Trophoblast cell (in vitro differentiated cells and primary cell): ENCODE data around the gene KRTAP5-7.

Source experiments
- DNase-seq, 2 donors: peaks; one replicate each; pipeline ENCODE4 v3.0.0-alpha.2; 2016
- H2AFZ ChIP-seq: 2 replicates; pipeline ENCODE4 v1.6.1; 2013; ENCODE audit warnings: low read length, moderate library complexity, mild to moderate bottlenecking; ENCODE audit not compliant: insufficient read depth, poor library complexity
- H2AK5ac ChIP-seq: 2 replicates; pipeline ENCODE4 v1.6.1; 2013; ENCODE audit warnings: mild to moderate bottlenecking, low read length
- H2BK120ac ChIP-seq: 2 replicates; pipeline ENCODE4 v1.6.1; 2013; ENCODE audit warnings: low read length, mild to moderate bottlenecking, moderate library complexity; ENCODE audit not compliant: insufficient read depth, poor library complexity
- H2BK12ac ChIP-seq: 2 replicates; pipeline ENCODE4 v1.6.1; 2013; ENCODE audit warnings: mild to moderate bottlenecking, low read length, moderate library complexity
- H2BK5ac ChIP-seq: 2 replicates; pipeline ENCODE4 v1.6.1; 2013; ENCODE audit warnings: low read length, low read depth, moderate library complexity, mild to moderate bottlenecking; ENCODE audit not compliant: poor library complexity
- H3K14ac ChIP-seq: 2 replicates; pipeline ENCODE4 v1.6.1; 2013; ENCODE audit warnings: mild to moderate bottlenecking, low read length
- H3K18ac ChIP-seq: 2 replicates; pipeline ENCODE4 v1.6.1; 2013; ENCODE audit warnings: mild to moderate bottlenecking, low read length
- H3K23ac ChIP-seq: 2 replicates; pipeline ENCODE4 v1.6.1; 2013; ENCODE audit warnings: low read length
- H3K27ac ChIP-seq: 2 replicates; pipeline ENCODE4 v1.5.1; 2013; ENCODE audit warnings: low read depth, mild to moderate bottlenecking, inconsistent platforms, low read length, moderate library complexity
- H3K27me3 ChIP-seq: 2 replicates; pipeline ENCODE4 v1.6.1; 2013; ENCODE audit warnings: inconsistent platforms, mild to moderate bottlenecking, low read length, moderate library complexity; ENCODE audit not compliant: insufficient read depth
- H3K36me3 ChIP-seq, 2 experiments: 1 replicate in 1 of 2; 2 replicates in 1 of 2; pipeline ENCODE4 v1.6.1; 2013; ENCODE audit warnings: low read length in 2 of 2, mild to moderate bottlenecking in 2 of 2, moderate library complexity in 1 of 2; ENCODE audit not compliant: insufficient read depth in 2 of 2, control insufficient read depth in 1 of 2
- H3K4ac ChIP-seq: 2 replicates; pipeline ENCODE4 v1.6.1; 2013; ENCODE audit warnings: low read depth, mild to moderate bottlenecking, low read length, moderate library complexity
- H3K4me1 ChIP-seq, 2 experiments: 1 replicate in 1 of 2; 2 replicates in 1 of 2; pipeline ENCODE4 v1.6.1; 2013; ENCODE audit warnings: low read length in 2 of 2, mild to moderate bottlenecking in 2 of 2, moderate library complexity in 1 of 2; ENCODE audit not compliant: insufficient read depth in 2 of 2, control insufficient read depth in 1 of 2
- H3K4me2 ChIP-seq: 2 replicates; pipeline ENCODE4 v1.6.1; 2013; ENCODE audit warnings: inconsistent platforms, mild to moderate bottlenecking, low read length, moderate library complexity
- H3K4me3 ChIP-seq: 2 replicates; pipeline ENCODE4 v1.5.1; 2013; ENCODE audit warnings: mild to moderate bottlenecking, low read depth, low read length, inconsistent platforms
- H3K79me1 ChIP-seq: one replicate; pipeline ENCODE4 v1.6.1; 2013; ENCODE audit warnings: low read length
- H3K79me2 ChIP-seq: 2 replicates; pipeline ENCODE4 v1.6.1; 2013; ENCODE audit warnings: low read length, mild to moderate bottlenecking; ENCODE audit not compliant: control insufficient read depth, insufficient read depth, poor library complexity
- H3K9ac ChIP-seq: 2 replicates; pipeline ENCODE4 v1.6.1; 2013; ENCODE audit warnings: mild to moderate bottlenecking, low read length
- H3K9me3 ChIP-seq: 2 replicates; pipeline ENCODE4 v1.6.1; 2013; ENCODE audit warnings: low read depth, mild to moderate bottlenecking, control low read depth, inconsistent platforms, low read length; ENCODE audit not compliant: insufficient read depth
- H4K12ac ChIP-seq: 2 replicates; pipeline ENCODE4 v1.6.1; 2013; ENCODE audit warnings: low read depth, mild to moderate bottlenecking, low read length, moderate library complexity
- H4K8ac ChIP-seq: 2 replicates; pipeline ENCODE4 v1.6.1; 2013; ENCODE audit warnings: low read depth, mild to moderate bottlenecking, low read length, moderate library complexity
- H4K91ac ChIP-seq: one replicate; pipeline ENCODE4 v1.6.1; 2013; ENCODE audit warnings: low read depth, mild to moderate bottlenecking, low read length, moderate library complexity
- WGBS: extraction: QIAGEN DNeasy Blood & Tissue Kit; methylation state at CpG from one replicate; pipeline ENCODE4 v1.1.7; 2013; ENCODE audit warnings: missing lambda C conversion rate; ENCODE audit not compliant: insufficient read length, insufficient coverage; ENCODE audit errors: extremely low coverage; 5-methylcytosine and 5-hydroxymethylcytosine counted together

Gene KRTAP5-7

GRCh38 chr11:71499125-71499524, 27.9 kb upstream of the KRTAP5-7 start:
- Histone ChIP-seq H3K27me3 (no peaks in the 10 kb centered on the region), H2AFZ (no peak overlapping the region), H3K79me1 (no peaks in the 10 kb centered on the region), H2AK5ac (no peak overlapping the region), H3K4me3 (no peak overlapping the region), H3K23ac (no peak overlapping the region), H2BK12ac (no peak overlapping the region), H3K18ac (no peak overlapping the region), H3K36me3 (peaks cover 46 to 61% of the 10 kb centered on the region in 2 experiments), H3K79me2 (no peaks in the 10 kb centered on the region), H2BK120ac (no peak overlapping the region), H3K4me2 (no peak overlapping the region), H3K4ac (no peak overlapping the region), H4K12ac (no peak overlapping the region), H3K27ac (no peak overlapping the region), H3K4me1 (no peaks in the 10 kb centered on the region), H4K8ac (no peak overlapping the region), H3K14ac (no peak overlapping the region), H2BK5ac (no peak overlapping the region), H3K9ac (no peak overlapping the region), H4K91ac (no peak overlapping the region), H3K9me3 (peaks cover 4% of the 10 kb centered on the region)
- no CpG with 5 or more reads among the region's 13 CpGs for WGBS
- no peak for DNase-seq

- no peaks in the 10 kb centered on the region for H3K27me3 ChIP-seq
- no peak overlapping the region for H2AK5ac ChIP-seq
- H3K18ac ChIP-seq: no peak overlapping the region
- H3K4me3 ChIP-seq: no peak overlapping the region
- H2BK120ac ChIP-seq: no peak overlapping the region
- no peak overlapping the region for H4K91ac ChIP-seq
- DNase-seq: no peak
- no peak overlapping the region for H2AFZ ChIP-seq
- H4K8ac ChIP-seq: no peak overlapping the region
- H3K36me3 ChIP-seq: peaks cover 45 to 59% of the 10 kb centered on the region in 2 experiments
- H3K4ac ChIP-seq: no peak overlapping the region
- no peak overlapping the region for H2BK5ac ChIP-seq
- no peaks in the 10 kb centered on the region for H3K79me2 ChIP-seq
- no peaks in the 10 kb centered on the region for H3K4me1 ChIP-seq
- no peak overlapping the region for H4K12ac ChIP-seq
- H3K9ac ChIP-seq: no peak overlapping the region
- H3K27ac ChIP-seq: no peak overlapping the region
- no peak overlapping the region for H3K23ac ChIP-seq
- no peak overlapping the region for H3K4me2 ChIP-seq
- peaks cover 4% of the 10 kb centered on the region for H3K9me3 ChIP-seq
- no peaks in the 10 kb centered on the region for H3K79me1 ChIP-seq
- H2BK12ac ChIP-seq: no peak overlapping the region
- no peak overlapping the region for H3K14ac ChIP-seq
- no CpG with 5 or more reads among the region's 6 CpGs for WGBS
Observed at GRCh38 chr11:71499546-71499945, 27.5 kb upstream of the KRTAP5-7 start.

GRCh38 chr11:71500601-71501021, 26.5 kb upstream of the KRTAP5-7 start:
- H3K9ac ChIP-seq: no peak overlapping the region
- H3K27ac ChIP-seq: no peak overlapping the region
- no peak overlapping the region for H4K8ac ChIP-seq
- H3K9me3 ChIP-seq: peaks cover 4% of the 10 kb centered on the region
- H4K91ac ChIP-seq: no peak overlapping the region
- H2BK120ac ChIP-seq: no peak overlapping the region
- no peak overlapping the region for H3K23ac ChIP-seq
- H2BK5ac ChIP-seq: no peak overlapping the region
- H3K36me3 ChIP-seq: peaks cover 42 to 56% of the 10 kb centered on the region in 2 experiments
- no peak overlapping the region for H4K12ac ChIP-seq
- H3K79me1 ChIP-seq: no peaks in the 10 kb centered on the region
- no peak overlapping the region for H2AFZ ChIP-seq
- H2BK12ac ChIP-seq: no peak overlapping the region
- no CpG with 5 or more reads among the region's 6 CpGs for WGBS
- DNase-seq: no peak
- no peaks in the 10 kb centered on the region for H3K4me1 ChIP-seq
- H3K4me2 ChIP-seq: no peak overlapping the region
- H3K14ac ChIP-seq: no peak overlapping the region
- no peak overlapping the region for H3K4me3 ChIP-seq
- H3K27me3 ChIP-seq: no peaks in the 10 kb centered on the region
- H3K18ac ChIP-seq: no peak overlapping the region
- H2AK5ac ChIP-seq: no peak overlapping the region
- no peaks in the 10 kb centered on the region for H3K79me2 ChIP-seq
- no peak overlapping the region for H3K4ac ChIP-seq

GRCh38 chr11:71501071-71501985, 25.7 kb upstream of the KRTAP5-7 start:
- WGBS: no CpG with 5 or more reads among the region's 30 CpGs
- Histone ChIP-seq H3K27me3 (no peaks in the 10 kb centered on the region), H2AK5ac (no peak overlapping the region), H3K4me2 (no peak overlapping the region), H4K12ac (no peak overlapping the region), H2BK120ac (no peak overlapping the region), H3K9ac (no peak overlapping the region), H3K4me3 (no peak overlapping the region), H3K79me2 (no peaks in the 10 kb centered on the region), H3K79me1 (no peaks in the 10 kb centered on the region), H2BK5ac (no peak overlapping the region), H3K23ac (no peak overlapping the region), H3K27ac (no peak overlapping the region), H4K8ac (no peak overlapping the region), H2AFZ (no peak overlapping the region), H4K91ac (no peak overlapping the region), H3K9me3 (peaks cover 2% of the 10 kb centered on the region), H2BK12ac (no peak overlapping the region), H3K4ac (no peak overlapping the region), H3K4me1 (no peaks in the 10 kb centered on the region), H3K14ac (no peak overlapping the region), H3K36me3 (peaks cover 36 to 49% of the 10 kb centered on the region in 2 experiments), H3K18ac (no peak overlapping the region)
- DNase-seq: no peak
